Type B pancreatic cell (in vitro differentiated cells): ENCODE results near the gene WDR44. TPM values are rescaled to one million over a fixed set of nuclear protein-coding genes. Genes with fewer than 3 reads are reported as not detected.

ENCODE experiments used
- DNase-seq: peaks from one replicate; pipeline ENCODE4 v3.0.0; 2021; ENCODE audit warnings: mixed read lengths; ENCODE audit not compliant: unreplicated experiment; ENCODE audit errors: extremely low spot score
- H3K27ac Mint-ChIP-seq: 2 replicates; pipeline ENCODE4 v1.8.0; 2021; ENCODE audit warnings: mild to moderate bottlenecking, mixed read lengths
- H3K27me3 Mint-ChIP-seq: 2 replicates; pipeline ENCODE4 v1.8.0; 2021; ENCODE audit warnings: mixed read lengths
- H3K36me3 Mint-ChIP-seq: 2 replicates; pipeline ENCODE4 v1.8.0; 2021; ENCODE audit warnings: mixed read lengths
- H3K4me1 Mint-ChIP-seq: one replicate; pipeline ENCODE4 v1.8.0; 2021; ENCODE audit warnings: mixed read lengths; ENCODE audit not compliant: unreplicated experiment
- H3K4me3 Mint-ChIP-seq: 2 replicates; pipeline ENCODE4 v1.8.0; 2021; ENCODE audit warnings: mild to moderate bottlenecking, mixed read lengths
- H3K9me3 Mint-ChIP-seq: 2 replicates; pipeline ENCODE4 v1.8.0; 2021; ENCODE audit warnings: mixed read lengths
- microRNA-seq: library from miRNA; unstranded; fragments of <30 nt; microRNA quantifications from one replicate; pipeline ENCODE4, GENCODE V29; 2020
- total RNA-seq: library from RNA; stranded (reverse); gene quantifications from 2 replicates; pipeline ENCODE4 v1.2.1, GENCODE V29; 2021; ENCODE audit warnings: low replicate concordance
- TF ChIP-seq, protein P1 (sequence below): fragments of 200-600 bp; sonication (generic); conservative IDR thresholded peaks from 2 replicates; pipeline ENCODE4 v1.5.0; 2021; ENCODE audit warnings: antibody characterized with exemption, mild to moderate bottlenecking

The WDR44 gene
- total RNA-seq, 1 donor from 2014 or later, result 9.5 TPM

DNA sequence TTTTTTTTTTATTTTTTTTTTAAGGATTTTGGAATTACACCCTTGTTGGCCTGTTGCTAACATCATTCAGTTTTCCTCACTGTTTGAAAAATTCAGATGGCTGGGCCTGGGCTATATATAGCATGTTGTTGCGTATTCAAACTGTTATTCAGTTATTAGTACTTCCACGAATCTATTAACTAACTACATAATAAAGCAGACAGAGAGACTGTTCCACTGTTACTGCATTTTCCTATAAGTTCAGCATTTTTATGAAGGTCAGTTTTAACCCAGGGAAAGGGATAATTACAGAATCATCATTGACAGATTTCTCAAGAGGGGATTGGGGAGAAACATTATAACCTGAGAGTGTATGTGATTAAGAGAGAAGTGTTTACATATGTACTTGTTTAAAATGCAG lies 152.8 kb downstream of the WDR44 start:
- H3K4me3 Mint-ChIP-seq, result no peak overlapping the region
- no peaks in the 10 kb centered on the region for H3K36me3 Mint-ChIP-seq
- H3K27ac Mint-ChIP-seq, result no peak overlapping the region
- DNase-seq, result no peak
- TF ChIP-seq, protein P1, sequence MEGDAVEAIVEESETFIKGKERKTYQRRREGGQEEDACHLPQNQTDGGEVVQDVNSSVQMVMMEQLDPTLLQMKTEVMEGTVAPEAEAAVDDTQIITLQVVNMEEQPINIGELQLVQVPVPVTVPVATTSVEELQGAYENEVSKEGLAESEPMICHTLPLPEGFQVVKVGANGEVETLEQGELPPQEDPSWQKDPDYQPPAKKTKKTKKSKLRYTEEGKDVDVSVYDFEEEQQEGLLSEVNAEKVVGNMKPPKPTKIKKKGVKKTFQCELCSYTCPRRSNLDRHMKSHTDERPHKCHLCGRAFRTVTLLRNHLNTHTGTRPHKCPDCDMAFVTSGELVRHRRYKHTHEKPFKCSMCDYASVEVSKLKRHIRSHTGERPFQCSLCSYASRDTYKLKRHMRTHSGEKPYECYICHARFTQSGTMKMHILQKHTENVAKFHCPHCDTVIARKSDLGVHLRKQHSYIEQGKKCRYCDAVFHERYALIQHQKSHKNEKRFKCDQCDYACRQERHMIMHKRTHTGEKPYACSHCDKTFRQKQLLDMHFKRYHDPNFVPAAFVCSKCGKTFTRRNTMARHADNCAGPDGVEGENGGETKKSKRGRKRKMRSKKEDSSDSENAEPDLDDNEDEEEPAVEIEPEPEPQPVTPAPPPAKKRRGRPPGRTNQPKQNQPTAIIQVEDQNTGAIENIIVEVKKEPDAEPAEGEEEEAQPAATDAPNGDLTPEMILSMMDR, result no peak
- H3K27me3 Mint-ChIP-seq, result peaks cover 6% of the 10 kb centered on the region
- peaks cover 9% of the 10 kb centered on the region for H3K4me1 Mint-ChIP-seq
- no peaks in the 10 kb centered on the region for H3K9me3 Mint-ChIP-seq

DNA sequence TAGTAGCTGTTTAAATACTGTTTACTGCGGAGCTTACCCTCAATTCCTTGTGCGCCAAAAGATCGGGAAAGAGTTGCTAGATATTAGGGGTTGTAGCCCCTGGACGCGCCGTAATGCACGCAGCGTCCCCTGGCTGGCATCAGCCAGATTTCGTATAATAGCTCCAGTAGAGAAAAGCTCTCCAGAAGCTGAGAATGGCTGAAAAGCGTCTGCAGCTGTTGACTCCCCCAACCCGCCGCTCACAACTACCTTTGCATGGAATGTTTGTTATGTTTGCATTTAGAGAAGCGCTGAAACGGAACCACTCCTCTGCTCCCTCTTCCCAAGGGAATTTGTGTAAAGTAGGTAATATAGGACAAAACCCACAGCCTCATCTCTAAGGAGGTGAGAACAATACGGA lies 153.4 kb downstream of the WDR44 start:
- no peaks in the 10 kb centered on the region for H3K9me3 Mint-ChIP-seq
- peak overlapping the region; percentile 61 for H3K4me3 Mint-ChIP-seq
- no peaks in the 10 kb centered on the region for H3K36me3 Mint-ChIP-seq
- DNase-seq, result no peak
- H3K4me1 Mint-ChIP-seq, result peaks cover 9% of the 10 kb centered on the region
- H3K27ac Mint-ChIP-seq, result no peak overlapping the region
- TF ChIP-seq, protein P1, result no peak
- H3K27me3 Mint-ChIP-seq, result peaks cover 6% of the 10 kb centered on the region

Small RNA genes within 50 kb of the gene (microRNA-seq; reads per million reads assigned to microRNA genes)
- gene MIR1277, result 28.9 reads per million, percentile 50 among the genes with 10 or more reads in this experiment

Other genes starting within 250 kb of the WDR44 start
- 5.2 and 10.2 TPM in 2 replicates for gene KLHL13, start 229.3 kb upstream of the WDR44 start, total RNA-seq
- 7.5 and 14.0 TPM in 2 replicates for gene DOCK11, start 149.7 kb downstream of the WDR44 start, total RNA-seq